HFFc6 (cell line): ENCODE measurements around the gene FOXS1. TPM values are rescaled to one million over a fixed set of nuclear protein-coding genes. Genes with fewer than 3 reads are reported as not detected.

Experiments used
- DNase-seq: peaks from one replicate; pipeline ENCODE4 v3.0.0-alpha.2; 2018
- H3K27ac Mint-ChIP-seq: 2 replicates; pipeline ENCODE4 v1.8.0; 2020; ENCODE audit warnings: mild to moderate bottlenecking, mixed read lengths
- H3K27me3 Mint-ChIP-seq: 2 replicates; pipeline ENCODE4 v1.8.0; 2021; ENCODE audit warnings: mild to moderate bottlenecking, moderate library complexity, mixed read lengths; ENCODE audit not compliant: insufficient read depth
- H3K36me3 Mint-ChIP-seq: 2 replicates; pipeline ENCODE4 v1.8.0; 2021; ENCODE audit warnings: low read depth, mixed read lengths
- H3K4me1 Mint-ChIP-seq: 2 replicates; pipeline ENCODE4 v1.8.0; 2020; ENCODE audit warnings: low read depth, mixed read lengths
- H3K4me3 Mint-ChIP-seq: 2 replicates; pipeline ENCODE4 v1.8.0; 2020; ENCODE audit warnings: mild to moderate bottlenecking, moderate library complexity, mixed read lengths
- H3K9me3 Mint-ChIP-seq: 2 replicates; pipeline ENCODE4 v1.8.0; 2020; ENCODE audit warnings: mild to moderate bottlenecking, mixed read lengths
- long read RNA-seq: library from polyadenylated mRNA; unstranded; transcript quantifications from one replicate; pipeline ENCODE4 v2.0.0, GENCODE V29; 2019
- total RNA-seq, 6 experiments: library from RNA; stranded (reverse); fragmentation: NEBNext Ultra II Directional; extraction: Animal tissue kit (Norgen Biotek cat#: 25700); gene quantifications; 2 replicates in 1 of 6; 3 replicates in 5 of 6; pipeline ENCODE4 v1.2.3, GENCODE V29; 2021
- TF ChIP-seq, protein P1 (sequence below): fragments of 200-600 bp; sonication (generic); IDR thresholded peaks from 2 replicates; pipeline ENCODE4 v1.5.0; 2021; ENCODE audit warnings: antibody characterized with exemption, mild to moderate bottlenecking

Gene FOXS1
- not detected for total RNA-seq
- long read RNA-seq, result 0 reads

GRCh38 chr20:31845300-31845863 is at the start of gene FOXS1:
Gene FOXS1 (minus strand): TSS chr20:31845604. CDS start chr20:31845542, 62 bp downstream.
- TF ChIP-seq, protein P1, sequence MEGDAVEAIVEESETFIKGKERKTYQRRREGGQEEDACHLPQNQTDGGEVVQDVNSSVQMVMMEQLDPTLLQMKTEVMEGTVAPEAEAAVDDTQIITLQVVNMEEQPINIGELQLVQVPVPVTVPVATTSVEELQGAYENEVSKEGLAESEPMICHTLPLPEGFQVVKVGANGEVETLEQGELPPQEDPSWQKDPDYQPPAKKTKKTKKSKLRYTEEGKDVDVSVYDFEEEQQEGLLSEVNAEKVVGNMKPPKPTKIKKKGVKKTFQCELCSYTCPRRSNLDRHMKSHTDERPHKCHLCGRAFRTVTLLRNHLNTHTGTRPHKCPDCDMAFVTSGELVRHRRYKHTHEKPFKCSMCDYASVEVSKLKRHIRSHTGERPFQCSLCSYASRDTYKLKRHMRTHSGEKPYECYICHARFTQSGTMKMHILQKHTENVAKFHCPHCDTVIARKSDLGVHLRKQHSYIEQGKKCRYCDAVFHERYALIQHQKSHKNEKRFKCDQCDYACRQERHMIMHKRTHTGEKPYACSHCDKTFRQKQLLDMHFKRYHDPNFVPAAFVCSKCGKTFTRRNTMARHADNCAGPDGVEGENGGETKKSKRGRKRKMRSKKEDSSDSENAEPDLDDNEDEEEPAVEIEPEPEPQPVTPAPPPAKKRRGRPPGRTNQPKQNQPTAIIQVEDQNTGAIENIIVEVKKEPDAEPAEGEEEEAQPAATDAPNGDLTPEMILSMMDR, result no peak
- no peaks in the 10 kb centered on the region for H3K9me3 Mint-ChIP-seq
- H3K27ac Mint-ChIP-seq, result no peak within 1 kb of the TSS
- no peak for DNase-seq
- no peak within 1 kb of the TSS for H3K4me3 Mint-ChIP-seq
- peaks cover 14% of the 10 kb centered on the region for H3K27me3 Mint-ChIP-seq
- H3K36me3 Mint-ChIP-seq, result no peaks in the 10 kb centered on the region
- peaks cover 34% of the 10 kb centered on the region for H3K4me1 Mint-ChIP-seq

DNA sequence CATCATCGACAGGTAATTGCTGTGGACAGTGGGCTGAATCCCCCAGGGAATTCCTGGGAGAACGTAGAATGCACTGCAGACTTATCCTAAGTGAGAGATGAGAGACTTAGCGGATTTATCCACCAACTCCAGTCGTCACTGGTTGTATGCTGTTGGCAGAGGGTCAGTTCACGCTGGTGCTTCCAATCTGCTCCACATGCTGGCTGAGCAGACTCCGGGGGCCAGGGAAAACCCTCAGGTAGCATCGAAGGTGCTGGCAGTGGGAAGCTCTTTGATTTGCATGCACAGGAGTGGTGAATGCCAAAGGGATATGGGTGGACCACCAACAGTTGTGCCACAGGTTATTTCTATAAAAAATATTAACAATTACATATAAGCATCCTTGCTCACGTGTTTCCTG is 45.2 kb upstream of the FOXS1 start:
- Mint-ChIP-seq H3K4me1 (no peaks in the 10 kb centered on the region), H3K4me3 (no peak overlapping the region), H3K27ac (no peak overlapping the region), H3K27me3 (peaks cover 14% of the 10 kb centered on the region), H3K9me3 (no peaks in the 10 kb centered on the region), H3K36me3 (no peaks in the 10 kb centered on the region)
- no peak for DNase-seq
- TF ChIP-seq, protein P1, result no peak

DNA sequence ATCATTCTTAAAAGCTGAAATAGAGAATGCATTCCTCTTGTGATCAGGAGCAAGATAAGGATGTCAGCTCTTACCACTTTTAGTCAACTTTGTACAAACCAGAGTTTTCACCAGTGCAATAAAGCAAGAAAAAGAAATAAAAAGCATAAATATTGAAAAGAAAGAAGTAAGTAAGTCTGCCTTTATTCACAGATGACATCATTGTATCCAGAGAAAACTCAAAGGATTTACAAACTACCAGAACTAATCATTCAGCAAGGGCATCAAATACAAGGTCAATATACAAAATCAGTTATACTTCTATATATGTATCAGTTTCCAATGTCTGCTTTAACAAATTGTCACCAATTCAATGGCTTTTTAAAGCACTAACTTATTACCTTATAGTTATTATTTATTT is 38.4 kb upstream of the FOXS1 start:
- Mint-ChIP-seq H3K36me3 (no peaks in the 10 kb centered on the region), H3K4me1 (peaks cover 6% of the 10 kb centered on the region; the same call in 1 of the 2 replicates), H3K27me3 (peaks cover 13% of the 10 kb centered on the region), H3K27ac (no peak overlapping the region), H3K9me3 (no peaks in the 10 kb centered on the region), H3K4me3 (no peak overlapping the region)
- no peak for DNase-seq
- TF ChIP-seq, protein P1, result no peak

DNA sequence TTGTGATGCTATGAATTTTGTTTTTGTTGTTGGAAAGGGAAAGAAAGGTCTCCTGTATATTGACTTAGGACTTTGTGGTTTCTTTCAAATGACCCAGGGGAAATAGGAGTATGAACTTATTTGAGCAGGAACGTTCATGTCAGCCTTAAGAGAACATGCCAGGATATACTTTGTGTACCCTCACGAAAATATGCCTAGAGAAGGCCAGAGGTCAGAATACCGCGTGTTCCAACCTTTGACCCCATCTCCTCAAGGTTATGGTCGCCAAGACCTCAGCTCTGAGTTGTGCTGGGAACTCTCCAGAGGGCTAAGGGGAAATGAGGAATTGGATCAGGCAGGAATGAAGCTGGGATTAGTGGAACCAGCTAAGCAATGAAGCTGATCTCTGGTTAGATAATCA is 36.5 kb upstream of the FOXS1 start:
- Mint-ChIP-seq H3K27ac (no peak overlapping the region), H3K27me3 (peaks cover 5% of the 10 kb centered on the region), H3K4me1 (peaks cover 6% of the 10 kb centered on the region; the same call in 1 of the 2 replicates), H3K36me3 (no peaks in the 10 kb centered on the region), H3K4me3 (no peak overlapping the region), H3K9me3 (no peaks in the 10 kb centered on the region)
- no peak for DNase-seq
- TF ChIP-seq, protein P1, result no peak

DNA sequence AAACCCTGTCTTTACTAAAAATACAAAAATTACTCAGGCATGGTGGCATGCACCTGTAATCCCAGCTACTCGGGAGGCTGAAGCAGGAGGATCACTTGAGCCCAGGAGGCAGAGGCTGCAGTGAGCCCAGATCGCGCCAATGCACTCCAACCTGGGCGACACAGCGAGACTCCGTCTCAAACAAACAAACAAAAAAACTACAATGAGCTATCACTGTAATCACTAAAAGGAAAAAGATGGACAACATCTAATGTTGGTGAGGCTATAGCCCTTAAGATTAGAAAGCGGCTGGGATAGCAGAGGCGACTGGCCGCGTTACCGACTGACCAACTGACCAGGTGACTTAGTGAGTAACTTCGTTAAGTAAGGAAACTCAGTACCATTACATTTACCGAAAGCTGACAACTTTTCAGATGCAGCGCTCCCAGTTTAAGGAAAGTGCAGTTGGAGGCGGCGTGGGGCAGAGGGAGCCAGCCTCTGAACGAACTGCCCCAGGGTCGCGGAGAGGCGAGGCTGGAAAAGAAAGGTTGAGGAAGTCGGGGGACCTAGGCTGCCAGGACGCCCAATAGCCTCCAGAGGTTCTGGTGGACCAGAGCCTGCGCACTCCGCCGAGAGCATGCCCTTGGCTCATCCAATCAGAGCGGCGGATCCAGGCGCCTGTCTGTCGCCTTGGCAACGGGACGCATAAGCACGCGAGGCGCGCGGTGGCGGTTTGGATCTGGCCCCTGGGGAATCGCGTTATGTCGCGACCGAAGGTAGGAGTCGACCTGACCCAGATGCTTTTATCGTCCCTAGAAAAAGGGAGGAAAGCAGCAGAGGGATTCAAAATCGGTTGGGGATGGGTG is 34.0 kb upstream of the FOXS1 start:
- peak; percentile 94 for DNase-seq
- Mint-ChIP-seq H3K4me3 (peak overlapping the region; percentile 91), H3K27ac (peak overlapping the region; percentile 93), H3K9me3 (no peaks in the 10 kb centered on the region), H3K27me3 (peaks cover 9% of the 10 kb centered on the region), H3K36me3 (no peaks in the 10 kb centered on the region), H3K4me1 (peaks cover 6% of the 10 kb centered on the region; the same call in 1 of the 2 replicates)
- TF ChIP-seq, protein P1, result no peak
